K562 (cell line): ENCODE data around the gene COQ5. TPM values are rescaled to one million over a fixed set of nuclear protein-coding genes. Genes with fewer than 3 reads are reported as not detected.
A peak's percentile ranks its signal among the peaks of the same experiment; 100 is the strongest.

ENCODE experiments used
- CEBPZ ChIP-seq: fragments of 150-350 bp; IDR thresholded peaks from 2 replicates; pipeline ENCODE4 v1.6.1; 2014; ENCODE audit warnings: low read depth, mild to moderate bottlenecking, low read length, borderline replicate concordance
- CSDE1 ChIP-seq, 2 experiments: fragments of 450-650 bp; IDR thresholded peaks; 2 replicates each; pipeline ENCODE4 v1.6.1; 2016; ENCODE audit warnings: mild to moderate bottlenecking in 1 of 2
- DACH1 ChIP-seq: fragments of 450-650 bp; IDR thresholded peaks from 2 replicates; pipeline ENCODE4 v1.6.1; 2018; ENCODE audit not compliant: partially characterized antibody
- ETS1 ChIP-seq: conservative IDR thresholded peaks from 2 replicates; pipeline ENCODE4 v1.6.1; 2011; ENCODE audit warnings: low read depth, mild to moderate bottlenecking, low read length; ENCODE audit not compliant: control insufficient read depth
- ETS2 ChIP-seq: IDR thresholded peaks from 2 replicates; pipeline ENCODE4 v1.6.1; 2016; ENCODE audit warnings: borderline replicate concordance, missing genetic modification characterization, mild to moderate bottlenecking, moderate library complexity, missing compliant biosample characterization; ENCODE audit not compliant: poor library complexity, severe bottlenecking
- HNRNPL ChIP-seq: fragments of 200-400 bp; formaldehyde crosslinking; IDR thresholded peaks from 2 replicates; pipeline ENCODE4 v1.6.1; 2017; ENCODE audit warnings: low read depth, mild to moderate bottlenecking, low read length
- KAT7 ChIP-seq: sonication (generic); formaldehyde crosslinking; IDR thresholded peaks from 2 replicates; pipeline ENCODE4 v1.8.0; 2022; ENCODE audit warnings: missing genetic modification reagents, mild to moderate bottlenecking, borderline replicate concordance
- MAFK ChIP-seq: IDR thresholded peaks from 2 replicates; pipeline ENCODE4 v1.6.1; 2011; ENCODE audit warnings: low read length, improper control_type of control experiment
- MNT ChIP-seq, 2 experiments: fragments of 450-650 bp; conservative IDR thresholded peaks; 2 replicates each; pipeline ENCODE4 v1.6.1; 2017; ENCODE audit warnings: mild to moderate bottlenecking in 2 of 2, moderate library complexity in 2 of 2
- PATZ1 ChIP-seq: fragments of 250-450 bp; sonication (Bioruptor Pico); IDR thresholded peaks from 2 replicates; pipeline ENCODE4 v1.5.0; 2020; ENCODE audit warnings: mild to moderate bottlenecking, borderline replicate concordance
- TCF7L2 ChIP-seq: fragments of 150-350 bp; IDR thresholded peaks from 2 replicates; pipeline ENCODE4 v1.6.1; 2016; ENCODE audit warnings: low read depth, mild to moderate bottlenecking, low read length, moderate library complexity
- ZFP36 ChIP-seq: fragments of 150-350 bp; IDR thresholded peaks from 2 replicates; pipeline ENCODE4 v1.6.1; 2018; ENCODE audit warnings: low read length, low read depth; ENCODE audit not compliant: partially characterized antibody
- ZNF3 ChIP-seq: fragments of 250-450 bp; sonication (Bioruptor Pico); IDR thresholded peaks from 2 replicates; pipeline ENCODE4 v1.5.0; 2021; ENCODE audit warnings: mild to moderate bottlenecking, moderate library complexity
- ZNF696 ChIP-seq: fragments of 250-450 bp; sonication (Bioruptor Pico); conservative IDR thresholded peaks from 2 replicates; pipeline ENCODE4 v1.4.0; 2020; ENCODE audit warnings: mild to moderate bottlenecking, moderate library complexity
- ZNF75A ChIP-seq: fragments of 450-650 bp; formaldehyde crosslinking; IDR thresholded peaks from 2 replicates; pipeline ENCODE4 v1.4.0; 2020; ENCODE audit warnings: mild to moderate bottlenecking
- ZNF780A ChIP-seq: fragments of 250-450 bp; sonication (Bioruptor Pico); IDR thresholded peaks from 2 replicates; pipeline ENCODE4 v1.5.0; 2021; ENCODE audit warnings: mild to moderate bottlenecking
- polyA plus RNA-seq, 8 experiments: library from polyadenylated mRNA; depleted of rRNA in 4 of 8; stranded (reverse) in 5 of 8; unstranded in 3 of 8; fragments of >200 nt; fragmentation: Nextera tagmentation in 2 of 8; fragmentation: Illumina TruSeq in 1 of 8; extraction: Ambion mirVana in 2 of 8; extraction: Trizol in 1 of 8; gene quantifications; 2 replicates each; pipeline versions ENCODE4 v1.2.1 to v1.2.3, GENCODE V29; 2011 to 2014; ENCODE audit warnings: inconsistent platforms in 1 of 8, missing spikeins in 1 of 8
- total RNA-seq, 7 experiments: library from RNA; depleted of rRNA in 6 of 7; stranded (reverse); fragments of >200 nt in 6 of 7; fragmentation: Illumina TruSeq in 2 of 7; extraction: Trizol in 2 of 7; gene quantifications; 2 replicates each; pipeline versions ENCODE4 v1.2.1 to v1.2.3, GENCODE V29; 2011 to 2021; ENCODE audit warnings: low replicate concordance in 1 of 7

The COQ5 gene
- total and polyA plus RNA-seq, 9 of the 15 experiments (the other 6 are each of a cell fraction or from before 2014, with no cell fraction given): 19.2 to 59.7 (median 30.4) TPM

GRCh38 chr12:120528861-120529525, at the start of gene COQ5 (continued):
- TF ChIP-seq MNT (conservative IDR thresholded peaks at IDR 0.05) (peak in 1 of 2 experiments; percentile 81), DACH1 (peak; percentile 62), ETS1 (no peak), ZNF3 (CRISPR knock-in tag) (no peak), ZFP36 (no peak), PATZ1 (CRISPR knock-in tag) (no peak), CEBPZ (no peak), ETS2 (tag) (no peak), ZNF696 (CRISPR knock-in tag) (no peak), TCF7L2 (no peak), KAT7 (CRISPR knock-in tag) (peak; percentile 92; the same call in 1 of the 2 replicates), HNRNPL (no peak), ZNF75A (no peak), ZNF780A (no peak), CSDE1 (IDR thresholded peaks at IDR 0.05) (peak in 1 of 2 experiments; percentile 78; a peak in 2 of 4 replicates), MAFK (no peak)
